HG03060 (cell line): ENCODE data around the gene LRP11.
"Not testable (repeated sequence)": the region's sequence is repeated elsewhere in the genome, so short reads cannot be mapped to it uniquely, and the experiment has no call there.

Source experiments
- ATAC-seq: cut with Tn5 transposase; IDR thresholded peaks from one replicate; pipeline ENCODE4 v1.9.1; 2021; ENCODE audit warnings: low read depth, moderate number of reproducible peaks; ENCODE audit not compliant: unreplicated experiment

LRP11 gene

DNA sequence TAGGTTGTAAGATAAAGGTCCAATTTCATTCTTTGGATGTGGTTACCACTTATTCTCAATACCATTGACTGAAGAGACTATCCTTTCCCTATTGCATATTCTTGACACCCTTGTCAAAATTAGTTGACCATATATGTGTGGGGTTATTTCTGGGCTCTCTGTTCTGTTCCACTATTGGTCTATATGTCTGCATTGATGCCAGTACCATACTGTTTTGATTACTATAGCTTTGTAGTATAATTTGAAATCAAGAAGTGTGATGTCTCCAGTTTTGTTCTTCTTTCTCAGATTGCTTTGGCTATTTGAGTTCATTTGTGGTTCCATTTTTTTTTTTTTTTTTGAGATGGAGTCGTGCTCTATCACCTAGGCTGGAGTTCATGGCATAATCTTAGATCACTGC is 8.1 kb upstream of the LRP11 start:
- ATAC-seq, result no peak

DNA sequence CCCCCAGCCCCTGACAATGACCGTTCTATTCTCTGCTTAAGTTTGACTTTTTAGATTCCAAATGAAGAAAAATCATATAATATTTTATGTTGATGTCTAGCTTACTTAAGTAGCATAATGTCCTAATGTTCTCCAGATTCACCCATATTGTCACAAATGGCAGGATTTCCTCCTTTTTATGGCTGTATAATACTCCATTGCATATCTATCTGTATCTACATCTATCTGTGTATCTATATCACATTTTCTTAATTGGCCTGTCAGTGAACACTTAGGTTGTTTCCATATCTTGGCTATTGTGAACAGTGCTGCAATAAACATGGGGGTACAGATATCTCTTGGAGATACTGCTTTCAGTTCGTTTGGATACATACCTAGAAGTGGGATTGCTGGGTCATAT is 7.0 kb upstream of the LRP11 start:
- no peak for ATAC-seq

DNA sequence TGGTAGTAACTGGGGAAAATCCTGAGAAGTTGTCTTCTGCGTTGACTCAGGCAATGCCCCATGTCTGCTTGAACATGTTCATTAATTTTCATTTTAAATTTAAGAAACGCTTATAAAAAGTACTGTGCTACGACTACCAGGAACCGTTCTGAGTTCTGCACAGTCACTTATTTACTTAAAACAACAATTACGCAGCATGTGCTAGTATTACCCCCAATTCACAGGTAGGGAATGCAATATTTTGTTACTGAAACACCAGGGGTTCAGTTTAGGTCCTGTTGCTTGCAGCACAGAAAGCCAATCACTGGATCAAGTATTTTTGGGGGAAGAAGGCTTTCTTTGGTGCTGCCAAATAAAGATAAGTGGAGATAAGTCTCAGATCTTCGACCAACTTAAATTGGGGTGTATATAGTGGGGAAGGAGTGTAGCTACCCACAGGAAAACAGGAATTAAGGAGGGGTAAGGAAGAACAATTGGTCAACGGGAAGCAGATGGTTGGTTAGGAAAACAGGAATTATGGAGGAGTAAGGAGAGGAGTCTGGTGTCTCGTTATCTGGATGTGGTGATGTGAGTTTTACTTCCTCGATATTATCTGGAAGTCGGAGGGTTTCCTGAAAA is 5.2 kb upstream of the LRP11 start:
- no peak for ATAC-seq

DNA sequence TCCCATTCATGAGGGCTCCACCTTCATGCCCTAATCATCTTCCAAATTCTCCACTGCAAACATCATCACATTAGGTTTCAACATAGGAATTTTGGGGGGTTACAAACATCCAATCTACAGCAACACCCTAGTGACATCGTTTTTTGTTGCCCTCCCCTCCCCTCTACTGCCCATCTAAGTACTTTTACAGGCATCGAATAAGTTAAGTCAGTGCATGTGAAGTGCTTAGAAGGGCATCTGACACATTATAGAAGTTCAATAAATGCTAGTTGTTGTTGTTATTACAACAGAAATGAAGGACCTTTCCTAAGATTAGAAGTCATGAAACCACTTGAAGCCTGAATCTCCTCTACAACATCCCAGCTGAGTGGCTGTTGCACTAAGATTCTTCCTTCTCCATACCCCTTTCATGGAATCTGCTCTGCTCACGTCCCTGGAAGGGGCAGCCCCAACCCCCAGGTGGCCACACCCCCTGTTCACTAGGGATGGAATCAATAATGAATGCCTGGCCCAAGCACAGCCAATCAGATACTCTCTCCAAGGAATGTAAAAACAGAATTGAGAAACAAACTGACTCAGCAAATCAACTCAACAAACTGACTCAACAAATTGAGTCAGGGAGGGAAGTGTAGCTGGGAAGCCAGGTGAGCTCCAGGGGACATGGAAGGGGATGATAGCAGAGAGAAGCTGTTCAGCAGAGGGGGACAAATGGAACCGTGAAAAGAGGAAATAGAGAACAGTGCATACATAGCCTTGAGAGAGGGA is 3.9 kb upstream of the LRP11 start:
- ATAC-seq, result no peak

DNA sequence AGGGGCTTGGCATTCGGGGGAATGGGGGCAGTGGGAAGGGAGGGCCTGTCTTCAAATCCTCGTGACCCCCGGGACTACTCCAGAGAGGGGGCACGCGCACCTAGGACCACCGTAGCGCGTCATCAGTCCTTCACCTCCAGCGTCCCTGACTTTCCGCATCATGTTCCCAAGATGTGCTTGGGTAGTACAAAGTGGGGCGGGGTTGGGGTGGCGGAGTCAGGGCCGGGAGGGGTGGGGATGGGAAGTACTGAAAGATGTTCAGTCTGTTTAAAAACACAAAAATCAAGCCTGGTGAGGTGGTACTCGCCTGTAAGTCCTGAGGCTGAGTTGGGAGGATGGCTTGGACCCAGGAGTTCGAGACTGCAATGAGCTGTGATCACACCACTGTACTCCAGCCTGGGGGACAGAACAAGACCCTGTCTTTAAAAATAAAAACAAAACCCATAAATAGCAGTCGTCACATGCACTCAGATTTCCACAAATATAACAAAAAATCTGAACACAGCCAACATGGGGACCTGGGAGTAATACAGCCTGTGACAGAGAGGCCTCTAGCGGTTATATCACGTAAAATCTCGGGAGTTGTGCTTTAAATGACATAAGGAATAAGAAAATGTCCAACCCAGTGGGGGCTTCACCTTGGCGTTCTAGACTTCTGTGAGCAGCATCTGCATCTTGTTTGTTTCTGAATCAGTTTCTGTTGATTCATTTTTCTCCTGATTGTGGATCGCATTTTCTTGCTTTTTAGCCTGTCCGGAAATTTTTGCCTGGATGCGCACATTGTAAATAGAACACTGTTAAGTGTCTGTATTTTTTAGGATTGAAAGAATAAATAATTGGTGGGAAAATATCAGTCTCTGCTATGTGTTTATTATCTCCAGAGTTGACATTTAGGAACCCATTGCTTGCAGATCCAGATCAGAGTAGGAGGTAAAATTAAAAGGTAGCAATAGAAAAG is 698 bp upstream of the LRP11 start:
- no peak for ATAC-seq

DNA sequence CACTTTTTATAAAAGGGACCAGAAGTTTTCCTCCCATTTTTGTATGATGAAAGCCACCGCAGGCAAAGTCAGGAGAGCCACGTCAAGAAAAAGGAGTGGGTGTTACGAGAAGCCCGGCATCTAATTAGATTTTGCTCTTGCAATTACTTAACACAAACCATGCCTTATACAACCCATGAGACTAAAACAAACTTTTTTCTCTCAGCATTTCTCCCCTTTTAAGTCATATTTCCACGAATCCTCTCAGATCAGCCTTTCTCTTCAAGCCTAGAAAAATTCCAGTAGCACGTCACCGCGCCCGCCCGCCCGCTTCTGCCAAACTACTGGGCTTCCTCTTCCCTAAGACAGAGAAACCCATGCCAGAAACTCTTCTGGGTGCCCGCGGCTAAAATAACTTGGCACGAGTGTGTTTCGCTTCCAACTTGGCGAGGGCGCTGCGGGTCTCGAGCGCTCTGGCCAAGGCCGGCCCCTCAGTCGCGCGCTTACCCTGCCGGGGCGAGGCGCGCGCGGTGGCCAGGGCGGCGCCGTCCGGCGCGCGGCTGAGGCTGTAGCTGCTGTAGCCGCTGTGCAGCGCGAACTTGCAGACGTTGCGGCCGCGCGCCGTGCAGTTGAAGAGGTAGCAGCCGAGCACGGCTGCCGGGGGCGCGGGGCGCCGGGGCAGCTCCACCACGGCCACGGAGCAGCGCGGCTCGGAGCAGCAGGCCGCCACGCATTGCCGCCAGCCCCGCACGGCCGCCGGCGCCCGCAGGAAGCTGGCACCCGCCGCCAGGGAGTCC is 1.0 kb downstream of the LRP11 start:
- ATAC-seq, result no peak

DNA sequence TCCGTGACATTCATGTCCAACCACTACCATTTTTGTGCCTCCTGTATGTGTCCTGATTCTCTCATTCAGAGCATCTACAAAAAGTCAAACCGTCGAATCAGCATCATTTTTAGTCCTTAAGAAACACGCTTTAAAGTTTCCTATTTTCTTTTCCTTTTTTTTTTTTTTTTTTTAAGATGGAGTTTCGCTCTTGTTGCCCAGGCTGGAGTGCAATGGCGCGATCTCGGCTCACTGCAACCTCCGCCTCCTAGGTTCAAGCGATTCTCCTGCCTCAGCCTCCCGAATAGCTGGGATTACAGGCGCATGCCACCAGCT is 1.8 kb downstream of the LRP11 start:
- not testable (repeated sequence) for ATAC-seq

DNA sequence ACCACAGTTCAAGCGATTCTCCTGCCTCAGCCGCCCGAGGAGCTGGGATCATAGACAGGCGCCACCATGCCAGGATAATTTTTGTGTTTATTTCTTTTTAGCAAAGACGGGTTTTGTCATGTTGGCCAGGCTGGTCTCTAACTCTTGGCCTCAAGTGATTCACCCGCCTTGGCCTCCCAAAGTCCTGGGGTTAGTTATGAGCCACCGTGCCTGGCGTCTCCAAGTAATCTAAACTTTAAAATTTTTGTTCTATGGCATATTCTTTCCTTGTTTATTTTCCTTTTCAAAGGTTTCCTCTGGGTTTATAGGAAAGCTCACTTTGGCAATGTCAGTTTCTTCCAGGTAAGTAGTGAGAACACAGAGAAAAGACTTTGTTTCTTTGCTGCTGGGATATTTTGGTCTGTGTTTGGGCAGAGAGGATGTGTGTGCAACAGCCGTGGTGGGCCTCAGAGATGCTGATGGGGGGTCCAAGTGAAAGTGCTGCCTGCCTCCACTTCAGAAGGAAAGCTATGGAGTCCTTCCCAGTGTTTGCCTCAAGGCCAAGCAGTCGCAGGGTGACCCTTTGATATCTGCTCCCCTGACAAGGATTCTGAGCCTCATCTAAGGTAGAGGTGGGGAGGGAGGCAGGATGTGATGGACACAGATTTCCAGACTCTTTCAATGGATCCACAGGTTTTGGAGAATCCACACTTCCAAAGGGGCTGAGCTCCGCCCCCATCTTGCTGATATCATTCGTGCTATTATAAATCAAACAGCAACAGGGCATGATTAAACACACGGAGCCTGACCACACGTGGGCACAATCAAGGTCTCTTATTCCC is 2.3 kb downstream of the LRP11 start:
- ATAC-seq, result no peak

DNA sequence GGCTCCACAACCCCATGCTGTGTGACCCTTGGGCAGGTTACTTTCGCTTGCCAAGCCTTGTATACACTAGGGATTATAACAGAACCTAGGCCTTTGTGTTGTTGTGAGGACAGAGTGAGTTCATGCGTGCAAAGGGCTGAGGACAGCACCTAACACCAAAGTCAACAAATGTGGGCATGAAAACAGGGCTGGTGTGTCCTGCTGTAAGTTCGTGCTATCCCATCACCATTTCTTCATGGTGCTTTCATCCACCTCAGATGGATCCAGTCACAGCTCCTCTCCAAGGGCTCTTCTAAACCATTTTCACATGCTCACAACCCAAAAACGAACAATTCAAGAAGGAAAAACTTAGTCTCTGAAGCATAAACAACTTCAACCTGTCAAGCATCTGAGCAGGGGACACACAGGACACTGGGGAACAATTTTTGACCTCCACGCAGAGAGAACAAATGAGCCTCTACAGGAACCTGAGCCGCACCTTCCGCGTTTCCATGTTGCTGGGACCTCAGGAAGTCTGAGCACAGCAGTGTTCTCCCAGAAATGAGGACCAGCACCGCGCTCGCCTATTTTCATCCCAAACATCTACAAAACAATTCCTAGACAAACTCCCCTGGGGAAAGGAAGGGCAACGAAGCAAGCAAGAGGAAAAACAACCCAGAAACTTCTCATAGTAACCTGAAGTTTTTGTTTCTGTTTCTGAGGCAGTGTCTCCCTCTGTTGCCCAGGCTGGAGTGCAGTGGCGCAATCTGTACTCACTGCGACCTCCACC is 3.1 kb downstream of the LRP11 start:
- no peak for ATAC-seq

DNA sequence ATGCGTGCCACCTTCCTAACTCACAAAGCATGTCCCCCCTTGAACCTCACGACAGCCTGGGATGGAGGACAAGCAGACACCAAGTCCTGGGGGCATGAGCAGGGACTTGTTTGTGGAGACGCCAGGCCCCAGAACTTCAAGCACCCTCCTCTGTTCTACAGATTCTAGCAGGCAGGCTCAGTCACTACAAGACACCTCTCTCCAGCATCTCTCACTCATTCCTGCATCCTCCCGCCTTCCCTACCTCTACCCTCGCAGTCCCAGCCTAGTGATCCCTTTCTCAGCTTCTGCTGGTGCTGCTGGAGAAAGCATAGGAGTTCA is 3.7 kb downstream of the LRP11 start:
- no peak for ATAC-seq

DNA sequence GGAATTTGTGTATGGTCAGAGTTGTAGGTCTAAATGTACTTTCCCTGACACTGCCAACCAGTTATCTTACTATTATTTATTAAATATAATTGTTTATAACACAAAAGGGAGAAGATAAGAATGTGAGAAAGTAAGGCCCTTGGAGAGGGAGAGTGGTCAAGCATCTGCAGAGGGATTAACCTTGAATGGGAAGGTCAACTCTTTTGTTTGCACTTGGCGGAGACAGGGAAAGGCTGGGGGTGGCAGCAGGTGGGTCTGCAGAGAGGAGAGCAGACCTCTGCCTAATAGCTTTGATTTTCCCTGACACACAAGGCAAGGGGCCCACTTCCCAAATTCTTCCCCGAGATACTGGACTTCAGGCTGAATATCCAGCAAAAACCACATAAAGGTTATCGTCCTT is 4.2 kb downstream of the LRP11 start:
- no peak for ATAC-seq

DNA sequence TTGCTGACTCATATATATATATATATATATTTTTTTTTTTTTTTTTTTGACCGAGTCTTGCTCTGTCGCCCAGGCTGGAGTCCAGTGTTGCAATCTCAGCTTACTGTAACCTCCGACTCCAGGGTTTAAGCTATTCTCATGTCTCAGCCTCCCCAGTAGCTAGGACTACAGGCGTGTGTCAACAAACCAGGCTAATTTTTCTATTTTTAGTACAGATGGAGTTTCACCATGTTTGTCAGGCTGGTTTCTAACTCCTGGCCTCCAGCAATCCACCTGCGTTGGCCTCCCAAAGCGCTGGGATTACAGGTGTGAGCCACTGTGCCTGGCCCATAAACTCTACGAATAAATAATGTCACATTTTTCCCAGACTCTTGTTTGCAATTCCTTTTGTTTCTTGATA is 4.8 kb downstream of the LRP11 start:
- no peak for ATAC-seq

DNA sequence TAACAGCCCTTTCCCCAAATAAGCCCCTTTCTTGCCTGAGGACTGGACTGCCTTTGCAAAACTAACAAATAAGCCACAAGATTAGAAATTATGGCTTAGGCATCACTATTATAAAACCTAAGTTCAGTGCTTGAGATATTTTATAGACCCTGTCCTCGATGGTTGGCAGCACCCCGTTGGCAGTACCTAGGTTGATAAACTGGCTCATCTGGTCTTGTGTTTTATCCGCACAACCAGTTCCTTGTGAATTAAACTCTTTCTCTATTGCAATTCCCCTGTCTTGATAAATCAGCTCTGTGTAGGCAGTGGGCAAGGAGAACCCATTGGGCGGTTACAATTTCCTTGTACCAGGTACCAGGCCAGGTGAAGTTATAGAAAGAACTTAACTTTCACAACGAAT is 6.6 kb downstream of the LRP11 start:
- no peak for ATAC-seq

DNA sequence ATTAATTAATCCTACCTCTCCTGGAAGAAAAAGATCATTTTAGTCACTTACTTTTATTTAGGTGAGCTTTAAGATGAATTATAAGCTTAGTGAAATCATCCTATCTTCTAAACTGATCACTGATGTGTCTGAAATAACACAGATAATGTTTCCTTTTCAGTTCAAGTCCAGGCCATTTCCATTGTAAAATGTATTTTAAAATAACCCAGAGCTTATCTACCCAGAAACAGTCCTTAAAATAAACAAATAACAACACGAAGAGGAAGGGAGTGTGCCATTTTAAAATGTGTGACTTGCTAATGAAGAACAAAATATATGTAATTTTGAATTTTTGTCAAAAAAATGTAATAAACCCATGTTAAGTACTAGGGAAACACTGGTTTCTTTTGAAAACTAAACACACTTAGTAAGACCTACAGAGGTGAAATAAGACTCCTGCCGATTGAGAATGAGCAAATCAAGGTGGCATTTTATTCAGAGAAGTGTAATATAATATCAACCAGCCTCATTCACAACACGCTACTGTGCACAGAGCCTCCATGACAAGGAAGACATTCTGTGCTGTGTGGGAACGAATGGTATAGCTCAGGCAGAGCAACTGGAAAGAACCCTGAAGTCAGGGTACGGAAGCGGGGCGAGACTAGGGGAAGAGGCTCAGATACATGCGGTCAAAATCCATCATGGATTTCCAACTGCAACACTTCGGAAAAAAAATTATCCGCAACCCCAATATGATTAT is 7.7 kb downstream of the LRP11 start:
- ATAC-seq, result no peak

DNA sequence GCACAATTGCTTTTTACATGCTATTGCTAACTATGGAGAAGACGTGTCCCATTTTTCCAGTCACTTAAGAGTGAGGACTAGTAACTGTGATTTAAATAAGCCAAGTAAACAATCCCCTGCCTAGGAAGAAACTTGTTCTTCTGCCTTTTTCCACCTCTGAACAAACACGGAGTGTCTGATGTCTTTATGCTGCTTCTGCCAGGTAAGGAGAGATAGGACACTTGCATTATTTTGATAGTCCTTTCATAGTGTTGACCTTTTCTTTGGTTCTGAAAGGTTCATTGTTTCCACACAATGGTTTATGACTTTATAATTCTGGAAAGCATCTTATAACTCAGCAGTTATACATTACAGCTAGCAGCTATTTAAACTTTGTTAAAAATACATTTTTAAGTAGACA is 8.4 kb downstream of the LRP11 start:
- no peak for ATAC-seq

DNA sequence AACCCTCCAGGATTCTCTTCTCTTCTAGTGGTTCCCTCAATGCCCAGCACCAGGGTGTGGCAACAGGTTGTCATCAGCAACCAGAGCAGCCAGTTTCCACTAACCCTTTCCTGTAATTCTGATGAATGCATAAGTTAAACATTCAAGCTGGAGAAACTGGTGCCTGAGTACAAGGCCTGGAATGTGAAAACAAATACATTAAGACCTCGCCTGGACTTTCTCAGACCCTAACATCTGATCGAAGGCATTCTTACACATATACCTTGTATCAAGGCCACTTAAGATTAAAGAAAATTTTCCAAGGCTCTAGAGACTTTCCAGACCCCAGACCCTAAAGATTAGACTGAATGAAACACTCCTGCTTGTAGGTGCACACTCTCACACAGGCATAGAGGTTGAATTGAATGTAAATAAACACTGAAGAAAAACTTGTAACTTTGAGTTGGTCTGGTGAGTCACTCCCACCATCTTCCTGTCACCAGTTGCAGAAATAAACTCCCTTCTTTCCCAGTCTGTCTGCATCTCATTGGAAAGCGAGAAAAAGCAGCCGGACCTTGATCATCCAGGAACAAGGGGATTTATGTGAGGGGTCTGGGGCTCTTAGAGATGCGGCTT is 9.0 kb downstream of the LRP11 start:
- ATAC-seq, result no peak

DNA sequence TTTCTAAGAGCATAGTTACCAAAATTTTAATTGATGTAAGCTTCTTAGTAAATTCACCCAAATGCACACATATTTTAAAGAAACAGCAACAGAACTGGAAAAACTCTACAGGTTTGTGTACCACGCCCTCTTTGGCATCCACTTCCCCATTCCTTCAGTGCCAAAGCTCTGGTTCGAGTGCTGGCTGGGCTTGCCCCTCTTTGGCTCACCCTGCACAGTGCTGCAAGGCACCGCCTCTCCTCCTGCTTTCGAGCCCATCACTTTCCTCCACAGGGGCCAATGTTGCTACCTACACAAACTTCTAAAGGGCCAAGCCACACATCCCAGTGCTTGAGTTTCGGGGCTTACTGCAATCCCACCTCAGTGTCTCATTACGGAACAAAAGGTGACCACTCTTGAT is 9.6 kb downstream of the LRP11 start:
- ATAC-seq, result no peak

DNA sequence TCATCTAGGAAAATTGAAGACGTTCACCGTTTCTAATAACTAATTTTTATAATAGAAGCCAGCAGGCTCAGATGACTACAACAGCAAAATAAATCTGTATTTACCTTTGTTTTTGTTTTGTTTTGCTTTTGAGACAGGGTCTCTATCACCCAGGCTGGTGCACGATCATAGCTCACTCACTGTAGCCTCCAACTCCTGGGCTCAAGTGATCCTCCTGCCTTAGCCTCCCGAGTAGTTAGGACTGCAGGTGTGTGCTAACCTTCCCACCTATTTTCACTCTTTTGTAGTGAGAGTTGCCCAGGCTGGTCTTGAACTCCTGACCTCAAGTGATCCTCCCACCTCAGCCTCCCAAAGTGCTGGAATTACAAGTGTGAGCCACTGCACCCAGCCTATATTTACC is 10.1 kb downstream of the LRP11 start:
- ATAC-seq, result not testable (repeated sequence)
